ENCODE measurements around the gene SLC25A25.

- TF ChIP-seq, protein P1, sequence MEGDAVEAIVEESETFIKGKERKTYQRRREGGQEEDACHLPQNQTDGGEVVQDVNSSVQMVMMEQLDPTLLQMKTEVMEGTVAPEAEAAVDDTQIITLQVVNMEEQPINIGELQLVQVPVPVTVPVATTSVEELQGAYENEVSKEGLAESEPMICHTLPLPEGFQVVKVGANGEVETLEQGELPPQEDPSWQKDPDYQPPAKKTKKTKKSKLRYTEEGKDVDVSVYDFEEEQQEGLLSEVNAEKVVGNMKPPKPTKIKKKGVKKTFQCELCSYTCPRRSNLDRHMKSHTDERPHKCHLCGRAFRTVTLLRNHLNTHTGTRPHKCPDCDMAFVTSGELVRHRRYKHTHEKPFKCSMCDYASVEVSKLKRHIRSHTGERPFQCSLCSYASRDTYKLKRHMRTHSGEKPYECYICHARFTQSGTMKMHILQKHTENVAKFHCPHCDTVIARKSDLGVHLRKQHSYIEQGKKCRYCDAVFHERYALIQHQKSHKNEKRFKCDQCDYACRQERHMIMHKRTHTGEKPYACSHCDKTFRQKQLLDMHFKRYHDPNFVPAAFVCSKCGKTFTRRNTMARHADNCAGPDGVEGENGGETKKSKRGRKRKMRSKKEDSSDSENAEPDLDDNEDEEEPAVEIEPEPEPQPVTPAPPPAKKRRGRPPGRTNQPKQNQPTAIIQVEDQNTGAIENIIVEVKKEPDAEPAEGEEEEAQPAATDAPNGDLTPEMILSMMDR (IDR thresholded peaks at IDR 0.05): no peak
- no peak for TF ChIP-seq POLR2AphosphoS5 (IDR thresholded peaks at IDR 0.05)
Measured at GRCh38 chr9:128108269-128109049, 40.4 kb downstream of the SLC25A25 start.

Measured in prostate gland (tissue), 2 donors.